Activated naive CD8-positive, alpha-beta T cell treated with anti-CD3 and anti-CD28 coated beads, Interleukin-2, amount 10 ng/mL, durations not matched to agents 7 days and 5 days (primary cell): ENCODE results near the gene RAP1GAP2. TPM values are rescaled to one million over a fixed set of nuclear protein-coding genes. Genes with fewer than 3 reads are reported as not detected.
"Not testable (repeated sequence)": the region's sequence is repeated elsewhere in the genome, so short reads cannot be mapped to it uniquely, and the experiment has no call there.

Source experiments
- ATAC-seq: fragments of 150-1000 bp; cut with Tn5 transposase; one replicate; pipeline ENCODE4 v1.10.0; 2021; ENCODE audit warnings: low read depth, moderate library complexity
- POLR2A ChIA-PET: fragments of 350-600 bp; sonication (Branson Sonifier 250); formaldehyde crosslinking; loops from one replicate; lab custom pipeline; 2021; ENCODE audit warnings: antibody characterized with exemption; lab: Charles Lee
- DNase-seq: peaks from one replicate; pipeline ENCODE4 v3.0.0; 2021
- H3K27ac Mint-ChIP-seq: one replicate; pipeline ENCODE4 v1.8.0; 2022; ENCODE audit warnings: mild to moderate bottlenecking, mixed read lengths
- H3K27me3 Mint-ChIP-seq: one replicate; pipeline ENCODE4 v1.8.0; 2022; ENCODE audit warnings: mild to moderate bottlenecking, moderate library complexity, mixed read lengths
- H3K36me3 Mint-ChIP-seq: one replicate; pipeline ENCODE4 v1.8.0; 2021; ENCODE audit warnings: mild to moderate bottlenecking, mixed read lengths
- H3K4me1 Mint-ChIP-seq: one replicate; pipeline ENCODE4 v1.8.0; 2021; ENCODE audit warnings: mixed read lengths
- H3K4me3 Mint-ChIP-seq: one replicate; pipeline ENCODE4 v1.8.0; 2022; ENCODE audit warnings: mild to moderate bottlenecking, moderate library complexity, mixed read lengths
- H3K9me3 Mint-ChIP-seq: one replicate; pipeline ENCODE4 v1.8.0; 2021; ENCODE audit warnings: mixed read lengths
- total RNA-seq, 2 experiments: library from RNA; stranded (reverse); gene quantifications; one replicate each; pipeline ENCODE4 v1.2.3, GENCODE V29; 2021

RAP1GAP2 gene
- total RNA-seq, 2 experiments from 2014 or later = 4.0 to 4.8 TPM

GRCh38 chr17:3027786-3028532 lies 231.7 kb downstream of the RAP1GAP2 start:
- no peaks in the 10 kb centered on the region for H3K36me3 Mint-ChIP-seq
- H3K27ac Mint-ChIP-seq = no peak overlapping the region
- DNase-seq (no peak), ATAC-seq (no peak)
- no peak overlapping the region for H3K4me3 Mint-ChIP-seq
- H3K4me1 Mint-ChIP-seq = no peaks in the 10 kb centered on the region
- POLR2A ChIA-PET = no interaction called here
- no peaks in the 10 kb centered on the region for H3K27me3 Mint-ChIP-seq
- peaks cover 2% of the 10 kb centered on the region for H3K9me3 Mint-ChIP-seq

GRCh38 chr17:3029213-3029913 lies 233.1 kb downstream of the RAP1GAP2 start:
- H3K36me3 Mint-ChIP-seq = no peaks in the 10 kb centered on the region
- DNase-seq (no peak), ATAC-seq (no peak)
- H3K9me3 Mint-ChIP-seq = peaks cover 2% of the 10 kb centered on the region
- no peaks in the 10 kb centered on the region for H3K4me1 Mint-ChIP-seq
- H3K27me3 Mint-ChIP-seq = no peaks in the 10 kb centered on the region
- POLR2A ChIA-PET = no interaction called here
- H3K27ac Mint-ChIP-seq = no peak overlapping the region
- H3K4me3 Mint-ChIP-seq = no peak overlapping the region

GRCh38 chr17:3030096-3030495 lies 233.9 kb downstream of the RAP1GAP2 start:
- H3K4me3 Mint-ChIP-seq = no peak overlapping the region
- ATAC-seq (no peak), DNase-seq (no peak)
- H3K36me3 Mint-ChIP-seq = no peaks in the 10 kb centered on the region
- no peaks in the 10 kb centered on the region for H3K9me3 Mint-ChIP-seq
- POLR2A ChIA-PET = no interaction called here
- no peaks in the 10 kb centered on the region for H3K4me1 Mint-ChIP-seq
- H3K27me3 Mint-ChIP-seq = peaks cover 2% of the 10 kb centered on the region
- no peak overlapping the region for H3K27ac Mint-ChIP-seq

- H3K4me1 Mint-ChIP-seq, H3K9me3 Mint-ChIP-seq, H3K27ac Mint-ChIP-seq, H3K27me3 Mint-ChIP-seq, H3K4me3 Mint-ChIP-seq, POLR2A ChIA-PET, H3K36me3 Mint-ChIP-seq, ATAC-seq, DNase-seq: not testable (repeated sequence)
Observed at GRCh38 chr17:3030852-3031470, 234.7 kb downstream of the RAP1GAP2 start.

GRCh38 chr17:3032258-3033247 lies 236.3 kb downstream of the RAP1GAP2 start:
- no peaks in the 10 kb centered on the region for H3K36me3 Mint-ChIP-seq
- H3K27me3 Mint-ChIP-seq = peaks cover 4% of the 10 kb centered on the region
- POLR2A ChIA-PET = no interaction called here
- DNase-seq = no peak
- no peak overlapping the region for H3K4me3 Mint-ChIP-seq
- no peaks in the 10 kb centered on the region for H3K4me1 Mint-ChIP-seq
- H3K9me3 Mint-ChIP-seq = no peaks in the 10 kb centered on the region
- ATAC-seq = no peak
- H3K27ac Mint-ChIP-seq = no peak overlapping the region

- no peak for DNase-seq
Observed at GRCh38 chr17:3033248-3033640, 237.0 kb downstream of the RAP1GAP2 start.

GRCh38 chr17:3033741-3034577 lies 237.7 kb downstream of the RAP1GAP2 start:
- Mint-ChIP-seq H3K27ac (no peak overlapping the region), H3K9me3 (no peaks in the 10 kb centered on the region), H3K4me1 (no peaks in the 10 kb centered on the region), H3K4me3 (no peak overlapping the region), H3K27me3 (peaks cover 4% of the 10 kb centered on the region), H3K36me3 (no peaks in the 10 kb centered on the region)
- no peak for DNase-seq
- POLR2A ChIA-PET = no interaction called here
- ATAC-seq = no peak

More at GRCh38 chr17:3033248-3033640, 237.0 kb downstream of the RAP1GAP2 start:
- Mint-ChIP-seq H3K27ac (no peak overlapping the region), H3K36me3 (no peaks in the 10 kb centered on the region), H3K9me3 (no peaks in the 10 kb centered on the region), H3K4me3 (no peak overlapping the region), H3K4me1 (no peaks in the 10 kb centered on the region), H3K27me3 (peaks cover 4% of the 10 kb centered on the region)
- ATAC-seq = no peak
- POLR2A ChIA-PET = no interaction called here

- H3K4me1 Mint-ChIP-seq = no peaks in the 10 kb centered on the region
- ATAC-seq (no peak), DNase-seq (no peak)
- H3K4me3 Mint-ChIP-seq = no peak overlapping the region
- no peak overlapping the region for H3K27ac Mint-ChIP-seq
- H3K36me3 Mint-ChIP-seq = no peaks in the 10 kb centered on the region
- H3K27me3 Mint-ChIP-seq = peaks cover 6% of the 10 kb centered on the region
- H3K9me3 Mint-ChIP-seq = no peaks in the 10 kb centered on the region
- POLR2A ChIA-PET = no interaction called here
Observed at GRCh38 chr17:3034578-3034920, 238.3 kb downstream of the RAP1GAP2 start.

- ATAC-seq = no peak
- Mint-ChIP-seq H3K9me3 (no peaks in the 10 kb centered on the region), H3K27me3 (peaks cover 6% of the 10 kb centered on the region), H3K4me3 (no peak overlapping the region), H3K4me1 (no peaks in the 10 kb centered on the region), H3K27ac (no peak overlapping the region), H3K36me3 (no peaks in the 10 kb centered on the region)
- no peak for DNase-seq
- POLR2A ChIA-PET = no interaction called here
Observed at GRCh38 chr17:3035256-3035967, 239.2 kb downstream of the RAP1GAP2 start.

GRCh38 chr17:3035968-3036280 lies 239.7 kb downstream of the RAP1GAP2 start:
- no peak for ATAC-seq
- POLR2A ChIA-PET = no interaction called here
- Mint-ChIP-seq H3K9me3 (no peaks in the 10 kb centered on the region), H3K4me1 (no peaks in the 10 kb centered on the region), H3K36me3 (no peaks in the 10 kb centered on the region), H3K27ac (no peak overlapping the region), H3K4me3 (no peak overlapping the region), H3K27me3 (peaks cover 6% of the 10 kb centered on the region)
- no peak for DNase-seq

GRCh38 chr17:3036800-3037199 lies 240.6 kb downstream of the RAP1GAP2 start:
- no peak for ATAC-seq
- no peak overlapping the region for H3K4me3 Mint-ChIP-seq
- DNase-seq = no peak
- H3K4me1 Mint-ChIP-seq = no peaks in the 10 kb centered on the region
- H3K36me3 Mint-ChIP-seq = no peaks in the 10 kb centered on the region
- H3K9me3 Mint-ChIP-seq = no peaks in the 10 kb centered on the region
- POLR2A ChIA-PET = no interaction called here
- peaks cover 6% of the 10 kb centered on the region for H3K27me3 Mint-ChIP-seq
- no peak overlapping the region for H3K27ac Mint-ChIP-seq

GRCh38 chr17:3037259-3037658 lies 241.0 kb downstream of the RAP1GAP2 start:
- no peaks in the 10 kb centered on the region for H3K4me1 Mint-ChIP-seq
- ATAC-seq = no peak
- H3K4me3 Mint-ChIP-seq = no peak overlapping the region
- H3K36me3 Mint-ChIP-seq = no peaks in the 10 kb centered on the region
- H3K9me3 Mint-ChIP-seq = no peaks in the 10 kb centered on the region
- POLR2A ChIA-PET = no interaction called here
- H3K27ac Mint-ChIP-seq = no peak overlapping the region
- no peak for DNase-seq
- H3K27me3 Mint-ChIP-seq = peaks cover 8% of the 10 kb centered on the region
